ENCODE measurements around the gene MMP17. TPM values are rescaled to one million over a fixed set of nuclear protein-coding genes. Genes with fewer than 3 reads are reported as not detected.

Gene MMP17
- total and polyA plus RNA-seq, 2 donors from 2014 or later = 0.82 to 3.2 TPM

GRCh38 chr12:131816495-131816894, 11.7 kb upstream of the MMP17 start:
- H3K36me3 ChIP-seq (ENCODE audit: control insufficient read depth in 2 of 3, insufficient read depth in 3 of 3, low read length in 3 of 3) = no peaks in the 10 kb centered on the region
- no peaks in the 10 kb centered on the region for H3K9me3 ChIP-seq (ENCODE audit: control insufficient read depth in 2 of 3, insufficient read depth in 1 of 3, low read length in 3 of 3)
- no peak for DNase-seq
- intact Hi-C loops (cut with DNase I) = no loop called here
- no peak for FAIRE-seq
- no peak overlapping the region for H3K9ac ChIP-seq (ENCODE audit: low read length in 3 of 3)
- no peak overlapping the region for H3K4me3 ChIP-seq (ENCODE audit: low read length in 3 of 3)
- H3K4me1 ChIP-seq (ENCODE audit: control insufficient read depth in 2 of 3, insufficient read depth in 2 of 3, low read depth in 1 of 3, low read length in 3 of 3) = no peaks in the 10 kb centered on the region
- no peaks in the 10 kb centered on the region for H3K27me3 ChIP-seq (ENCODE audit: control insufficient read depth, insufficient read depth, low read length)
- no peak for TF ChIP-seq CTCF (IDR thresholded peaks at IDR 0.05; ENCODE audit: borderline replicate concordance, extremely low read depth, insufficient read depth)
- H3K27ac ChIP-seq (ENCODE audit: low read depth in 2 of 2, low read length in 2 of 2) = no peak overlapping the region

GRCh38 chr12:131817241-131817640, 11.0 kb upstream of the MMP17 start:
- intact Hi-C loops (cut with DNase I) = no loop called here
- no peak for FAIRE-seq
- peak in 1 of 5 donors; percentile 51 for DNase-seq

GRCh38 chr12:131818821-131819585, 9.2 kb upstream of the MMP17 start:
- no peak for FAIRE-seq
- intact Hi-C loops (cut with DNase I) = no loop called here
- TF ChIP-seq CTCF (IDR thresholded peaks at IDR 0.05; ENCODE audit: borderline replicate concordance, extremely low read depth, insufficient read depth) = no peak
- H3K9ac ChIP-seq (ENCODE audit: low read length in 3 of 3) = no peak overlapping the region
- no peaks in the 10 kb centered on the region for H3K9me3 ChIP-seq (ENCODE audit: control insufficient read depth in 2 of 3, insufficient read depth in 1 of 3, low read length in 3 of 3)
- no peak overlapping the region for H3K4me3 ChIP-seq (ENCODE audit: low read length in 3 of 3)
- no peaks in the 10 kb centered on the region for H3K4me1 ChIP-seq (ENCODE audit: control insufficient read depth in 2 of 3, insufficient read depth in 2 of 3, low read depth in 1 of 3, low read length in 3 of 3)
- H3K27ac ChIP-seq (ENCODE audit: low read depth in 2 of 2, low read length in 2 of 2) = no peak overlapping the region
- DNase-seq = no peak
- no peaks in the 10 kb centered on the region for H3K27me3 ChIP-seq (ENCODE audit: control insufficient read depth, insufficient read depth, low read length)
- H3K36me3 ChIP-seq (ENCODE audit: control insufficient read depth in 2 of 3, insufficient read depth in 3 of 3, low read length in 3 of 3) = no peaks in the 10 kb centered on the region

More at GRCh38 chr12:131817241-131817640, 11.0 kb upstream of the MMP17 start:
- Histone ChIP-seq H3K9me3 (ENCODE audit: control insufficient read depth in 2 of 3, insufficient read depth in 1 of 3, low read length in 3 of 3) (no peaks in the 10 kb centered on the region), H3K36me3 (ENCODE audit: control insufficient read depth in 2 of 3, insufficient read depth in 3 of 3, low read length in 3 of 3) (no peaks in the 10 kb centered on the region), H3K4me3 (ENCODE audit: low read length in 3 of 3) (no peak overlapping the region), H3K9ac (ENCODE audit: low read length in 3 of 3) (no peak overlapping the region), H3K4me1 (ENCODE audit: control insufficient read depth in 2 of 3, insufficient read depth in 2 of 3, low read depth in 1 of 3, low read length in 3 of 3) (no peaks in the 10 kb centered on the region), H3K27me3 (ENCODE audit: control insufficient read depth, insufficient read depth, low read length) (no peaks in the 10 kb centered on the region), H3K27ac (ENCODE audit: low read depth in 2 of 2, low read length in 2 of 2) (no peak overlapping the region)
- no peak for TF ChIP-seq CTCF (IDR thresholded peaks at IDR 0.05; ENCODE audit: borderline replicate concordance, extremely low read depth, insufficient read depth)
